Adrenal gland (tissue), 5 donors: ENCODE data around the gene CACNA1C.

Experiments used
- CTCF ChIP-seq, 6 experiments: fragments of 450-650 bp in 4 of 6; fragments of 200-600 bp in 2 of 6; sonication (generic) in 1 of 6; IDR thresholded peaks; 1 replicate in 5 of 6; 2 replicates in 1 of 6; pipeline versions ENCODE4 v1.5.1 to v1.8.0; 2016 to 2021; ENCODE audit warnings: antibody characterized with exemption in 6 of 6, mild to moderate bottlenecking in 2 of 6, moderate library complexity in 1 of 6
- POLR2A ChIP-seq, 2 donors: fragments of 450-650 bp; IDR thresholded peaks; one replicate each; pipeline ENCODE4 v1.6.1; 2017; ENCODE audit warnings: antibody characterized with exemption in 2 of 2, mild to moderate bottlenecking in 2 of 2, moderate library complexity in 1 of 2
- donor health status: DM: no; HTN: no; CAD: no.

GRCh38 chr12:2479851-2480535 is 427.2 kb downstream of the CACNA1C start:
- TF ChIP-seq CTCF (IDR thresholded peaks at IDR 0.05) = no peak
- no peak for TF ChIP-seq POLR2A (IDR thresholded peaks at IDR 0.05)
